Fibroblast of skin of left biceps (primary cell): ENCODE results near the gene PAN2.
A peak's percentile ranks its signal among the peaks of the same experiment; 100 is the strongest.
"Not testable (repeated sequence)": the region's sequence is repeated elsewhere in the genome, so short reads cannot be mapped to it uniquely, and the experiment has no call there.

Source experiments
- DNase-seq, 2 experiments: peaks; one replicate each; pipeline ENCODE4 v3.0.0-alpha.2; 2013; ENCODE audit warnings: low read depth in 2 of 2

PAN2 gene

DNA sequence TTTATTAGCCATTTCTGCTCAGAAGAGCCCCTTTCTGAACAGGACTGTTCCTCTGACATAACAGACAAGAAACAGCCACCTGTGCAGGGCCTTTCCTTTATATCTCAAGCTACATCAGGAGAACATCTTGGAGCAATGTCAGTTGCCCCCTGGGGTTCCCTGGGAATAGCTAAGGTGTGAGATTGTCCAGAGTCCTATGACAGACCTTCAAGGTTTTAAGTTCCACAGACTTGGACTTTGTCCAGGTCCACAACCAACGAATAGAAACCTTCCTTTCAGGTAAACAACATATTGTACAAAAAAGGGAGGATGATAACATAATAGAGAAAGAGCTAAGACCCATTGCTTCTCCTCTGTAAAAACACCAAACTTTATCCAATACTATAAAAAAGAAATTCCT is 7.8 kb upstream of the PAN2 start:
- DNase-seq: no peak

DNA sequence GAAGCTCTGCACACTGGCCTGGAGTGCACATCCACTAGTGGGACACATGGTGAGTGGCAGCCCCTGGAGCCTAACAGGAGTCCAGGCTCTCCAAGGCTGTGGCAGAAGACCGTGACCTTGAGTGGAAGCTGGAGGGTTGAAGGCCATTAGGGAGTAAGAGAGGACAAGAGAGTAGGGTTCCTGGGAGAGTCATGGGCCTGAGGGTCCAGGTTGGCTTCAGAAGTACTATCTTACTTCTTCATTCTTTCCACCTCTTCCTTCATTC is 5.3 kb upstream of the PAN2 start:
- DNase-seq: no peak

DNA sequence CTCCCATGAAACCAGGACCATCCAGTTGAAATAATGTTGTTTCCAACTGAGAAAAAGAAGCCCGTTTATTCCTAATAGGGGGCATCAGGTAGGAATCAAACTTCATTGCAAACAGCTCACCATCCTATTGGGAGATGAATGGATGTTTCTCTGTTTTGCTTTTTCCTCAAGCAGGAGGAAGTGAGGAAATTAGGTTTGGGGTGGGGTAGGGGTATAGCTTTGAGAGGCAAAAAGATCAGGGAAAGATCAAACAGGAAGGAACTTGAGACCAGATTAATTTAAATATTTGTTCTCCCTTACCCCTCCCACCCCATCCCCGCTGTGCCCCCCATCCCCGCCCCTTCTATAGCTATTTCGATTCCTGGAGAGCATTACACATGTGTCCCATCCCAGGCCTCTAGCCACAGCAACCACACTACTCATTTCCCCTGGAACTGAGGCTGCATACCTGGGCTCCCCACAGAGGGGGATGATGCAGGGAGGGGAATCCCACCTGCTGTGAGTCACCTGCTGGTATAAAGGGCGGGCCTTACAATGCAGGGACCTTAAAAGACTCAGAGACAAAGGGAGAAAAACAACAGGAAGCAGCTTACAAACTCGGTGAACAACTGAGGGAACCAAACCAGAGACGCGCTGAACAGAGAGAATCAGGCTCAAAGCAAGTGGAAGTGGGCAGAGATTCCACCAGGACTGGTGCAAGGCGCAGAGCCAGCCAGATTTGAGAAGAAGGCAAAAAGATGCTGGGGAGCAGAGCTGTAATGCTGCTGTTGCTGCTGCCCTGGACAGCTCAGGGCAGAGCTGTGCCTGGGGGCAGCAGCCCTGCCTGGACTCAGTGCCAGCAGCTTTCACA is 4.7 kb upstream of the PAN2 start, which contains the start of gene IL23A:
TSS of gene IL23A (plus strand) at position 577 of the 850 bp plus-strand sequence. CDS start at position 738, 161 bp downstream.
- no peak for DNase-seq

DNA sequence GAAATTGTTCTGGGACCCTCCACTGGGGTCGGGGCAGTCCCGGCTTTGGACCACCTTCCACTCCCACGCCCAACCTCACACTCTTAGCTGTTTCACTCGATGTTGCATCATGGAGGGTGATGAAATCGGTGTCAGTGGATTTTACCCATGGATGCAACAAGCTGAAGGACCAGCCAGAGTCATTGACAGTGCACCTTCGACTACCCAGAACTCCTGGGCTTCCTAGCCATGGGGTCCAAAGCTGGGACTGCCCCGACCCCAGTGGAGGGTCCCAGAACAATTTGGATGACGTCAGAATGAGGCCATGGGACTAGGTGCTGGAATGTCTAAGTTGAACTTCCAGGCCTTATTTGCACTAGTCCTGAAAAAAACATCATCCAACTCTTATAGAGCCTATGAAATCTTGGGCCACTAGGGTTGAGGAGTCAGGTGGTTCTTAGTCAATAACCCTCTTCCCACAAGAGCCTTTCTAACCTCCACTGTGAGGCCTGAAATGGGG is 4.0 kb upstream of the PAN2 start:
- DNase-seq: no peak

DNA sequence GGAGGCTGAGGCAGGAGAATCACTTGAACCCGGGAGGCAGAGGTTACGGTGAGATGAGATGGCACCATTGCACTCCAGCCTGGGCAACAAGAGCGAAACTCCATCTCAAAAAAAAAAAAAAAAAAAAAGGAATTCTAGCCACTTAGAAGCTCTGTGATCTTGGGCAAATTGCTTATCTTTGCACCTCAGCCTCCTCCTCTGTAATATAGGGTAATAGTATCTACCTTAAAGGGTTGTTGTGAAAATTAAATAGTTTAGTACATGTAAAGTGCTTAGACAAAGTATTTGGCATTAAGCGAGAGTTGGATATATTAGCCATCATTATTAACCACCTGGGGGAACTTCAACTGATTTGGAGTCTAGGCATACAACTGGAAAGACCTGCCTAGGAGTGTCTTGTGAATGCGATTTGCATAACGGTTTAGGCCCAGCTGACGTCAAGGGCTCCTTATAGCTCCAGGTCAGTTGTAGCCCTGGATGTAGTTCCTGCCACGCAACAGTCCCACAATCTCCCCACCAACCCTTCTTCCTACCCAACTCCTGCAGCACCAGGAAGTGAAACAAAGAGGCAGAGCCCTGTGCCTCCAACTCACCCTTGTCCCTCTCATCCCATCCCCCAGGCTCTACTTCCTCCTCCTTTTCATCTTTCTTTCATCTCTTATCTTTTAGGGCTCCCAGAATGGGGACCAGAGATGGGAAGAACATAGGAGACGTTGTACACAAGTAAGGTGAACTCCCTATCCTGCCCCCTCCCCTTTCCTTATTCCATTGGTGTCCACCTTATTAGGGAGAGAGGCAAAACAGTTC is 2.8 kb upstream of the PAN2 start:
- no peak for DNase-seq

DNA sequence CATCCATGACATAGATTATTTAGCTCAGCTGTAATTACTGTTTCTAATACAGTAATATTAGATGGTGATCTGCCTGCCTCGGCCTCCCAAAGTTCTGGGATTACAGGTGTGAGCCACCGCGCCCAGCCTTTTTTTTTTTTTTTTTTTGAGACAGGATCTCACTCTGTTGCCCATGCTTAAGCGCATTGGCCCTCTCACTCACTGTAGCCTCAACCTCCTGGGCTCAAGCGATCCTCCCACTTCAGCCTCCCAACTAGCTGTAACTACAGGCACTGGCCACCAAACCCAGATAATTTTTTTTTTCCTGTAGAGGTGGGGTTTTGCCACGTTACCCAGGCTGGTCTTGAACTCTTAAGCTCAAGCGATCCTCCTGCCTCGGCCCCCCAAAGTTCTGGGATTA is 1.7 kb upstream of the PAN2 start:
- not testable (repeated sequence) for DNase-seq

DNA sequence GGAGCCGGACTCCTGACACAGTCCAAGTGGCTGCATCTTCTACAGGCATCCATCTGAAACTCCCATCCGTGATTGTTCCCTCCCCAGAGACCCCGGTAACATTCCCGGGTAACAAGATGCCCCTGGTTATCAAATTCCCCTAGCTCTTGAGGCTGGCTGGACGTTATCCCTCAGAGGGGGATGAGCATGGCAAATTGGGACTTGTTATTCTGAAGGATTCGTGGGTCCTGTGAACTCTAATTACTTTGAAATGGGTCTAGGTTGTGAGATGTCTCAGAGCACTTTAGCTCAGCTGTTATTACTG is 642 bp upstream of the PAN2 start:
- DNase-seq: no peak

DNA sequence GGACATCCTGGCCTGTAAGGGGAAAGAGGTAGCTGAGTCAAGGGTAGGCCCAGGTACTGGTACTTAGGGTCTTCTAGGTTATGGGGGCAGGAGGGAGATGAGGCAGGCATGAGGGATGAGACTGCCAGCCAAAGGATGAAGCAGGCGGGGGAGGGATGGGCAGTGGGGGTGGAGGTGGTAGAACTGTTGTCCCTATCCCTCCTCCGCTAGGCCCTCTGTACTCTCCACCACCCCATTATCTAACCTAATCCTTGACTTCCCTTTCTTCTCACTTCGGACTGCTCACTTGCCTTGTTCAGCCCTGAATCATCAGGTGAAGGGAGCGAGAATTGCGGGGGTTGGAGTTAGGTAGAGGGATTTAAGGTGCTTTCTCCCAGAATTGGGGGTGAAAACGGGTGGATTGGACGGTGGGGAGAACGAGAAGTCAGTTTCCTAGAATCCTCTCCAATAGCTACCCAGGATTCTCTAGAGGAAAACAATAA is 562 bp downstream of the PAN2 start:
- no peak for DNase-seq

DNA sequence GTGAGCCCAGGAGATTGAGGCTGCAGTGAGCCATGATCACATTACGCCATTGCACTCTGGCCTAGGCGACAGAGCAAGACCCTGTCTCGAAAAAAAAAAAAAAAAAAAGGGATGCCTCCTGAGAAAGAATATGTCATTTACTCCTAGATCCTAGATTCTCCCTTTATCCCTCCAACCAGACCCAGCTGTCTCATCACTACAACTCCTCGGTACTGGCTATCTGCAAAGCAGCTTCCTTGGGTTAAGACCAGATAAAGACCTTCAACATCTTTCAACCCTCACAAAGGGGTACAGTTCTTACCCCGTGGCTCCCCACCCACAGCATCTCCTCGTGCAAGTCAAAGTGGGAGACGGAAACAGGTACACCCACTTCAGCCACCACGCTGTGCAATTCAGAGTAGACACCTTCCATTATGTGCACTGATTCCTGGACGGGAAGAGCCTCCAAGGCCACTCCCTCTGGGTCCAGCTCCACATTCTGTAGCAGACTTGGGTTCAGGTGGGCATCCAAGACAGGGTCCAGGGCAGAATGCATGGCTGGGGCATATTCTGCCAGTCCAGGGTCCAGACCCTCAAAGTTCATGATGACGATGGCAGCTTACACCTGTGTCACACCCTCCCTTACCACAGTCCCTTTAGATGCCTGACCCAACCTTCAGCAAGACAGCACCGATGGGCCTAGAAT is 1.1 kb downstream of the PAN2 start:
- DNase-seq: no peak

DNA sequence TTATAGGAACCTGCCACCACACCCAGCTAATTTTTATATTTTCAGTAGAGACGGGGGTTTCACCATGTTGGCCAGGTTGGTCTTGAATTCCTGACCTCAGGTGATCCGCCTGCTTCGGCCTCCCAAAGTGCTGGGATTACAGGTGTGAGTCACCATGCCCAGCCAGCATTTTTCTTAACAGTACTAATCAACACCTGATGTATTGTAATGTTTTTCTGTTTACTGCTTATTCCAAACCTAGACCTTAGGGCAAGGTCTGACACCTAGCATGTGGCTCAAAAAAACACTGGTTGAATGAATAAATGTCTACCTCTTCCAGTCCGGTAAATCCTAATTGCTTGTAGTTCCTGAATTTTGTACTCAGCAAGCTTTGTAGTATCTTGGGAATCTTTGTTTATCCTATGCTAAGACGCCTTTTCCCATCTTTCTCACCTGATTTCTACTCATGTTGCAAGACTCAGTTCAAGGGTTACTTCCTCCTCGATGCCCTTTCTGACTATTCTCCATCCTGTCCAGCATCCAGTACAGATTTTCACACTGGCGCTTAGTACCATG is 2.8 kb downstream of the PAN2 start:
- no peak for DNase-seq

DNA sequence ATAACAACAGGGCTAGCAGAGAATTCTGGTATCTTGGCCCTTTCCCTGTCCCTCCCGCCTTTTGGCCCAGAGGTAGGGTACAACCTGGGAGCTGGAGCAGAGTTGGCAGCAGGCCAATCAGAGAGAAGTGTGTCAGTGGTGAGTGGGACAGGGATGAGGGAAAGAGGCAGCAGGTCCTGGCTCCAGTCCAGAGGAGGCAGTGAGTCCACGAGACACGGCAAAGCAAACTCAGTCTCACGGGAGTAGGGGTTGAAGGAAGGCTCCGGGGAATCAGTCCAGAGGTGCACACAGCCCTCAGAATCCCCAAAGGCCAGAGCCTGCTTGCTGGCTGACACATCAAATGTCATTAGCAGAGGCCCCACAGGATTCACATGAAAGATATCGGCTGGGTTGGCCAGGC is 7.3 kb downstream of the PAN2 start:
- DNase-seq: no peak

DNA sequence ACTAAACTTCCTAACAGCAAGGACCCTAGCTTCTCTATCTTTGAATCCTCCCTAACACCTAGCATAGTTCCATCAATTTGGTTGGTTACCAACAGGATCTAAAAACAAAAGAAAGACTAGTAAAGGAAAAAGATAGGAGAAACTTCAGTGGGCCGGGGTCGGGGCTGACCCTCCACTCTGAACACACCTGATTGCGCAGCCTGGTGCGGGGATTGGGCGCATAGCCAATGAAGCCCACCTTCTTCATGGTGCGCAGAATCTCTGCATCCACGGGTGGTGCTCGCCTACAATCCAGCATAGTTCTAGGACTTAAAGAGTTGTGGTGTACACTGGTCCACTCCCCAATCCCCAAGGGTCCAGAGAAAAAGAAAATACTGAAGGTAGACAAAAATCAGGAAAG is 7.7 kb downstream of the PAN2 start:
- DNase-seq: no peak

DNA sequence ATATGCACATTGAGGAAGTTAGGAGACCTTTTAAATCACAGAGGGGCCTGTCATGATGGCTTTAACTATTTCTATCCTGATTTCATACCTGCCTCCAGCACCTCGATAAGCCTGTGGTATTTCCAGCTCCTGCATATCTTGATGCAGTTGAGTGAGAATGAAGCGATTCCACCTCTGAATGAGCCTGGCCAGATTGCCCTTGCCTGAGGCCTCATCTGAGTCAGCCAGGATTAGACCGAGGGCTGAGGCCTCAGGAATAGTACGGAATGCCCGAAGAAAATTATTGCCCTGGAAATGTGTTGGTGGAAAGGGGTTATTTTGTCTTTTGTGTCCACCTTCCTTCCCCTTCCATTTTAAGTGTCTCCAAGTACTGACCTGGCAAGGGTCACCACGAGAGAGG is 9.6 kb downstream of the PAN2 start:
- no peak for DNase-seq

DNA sequence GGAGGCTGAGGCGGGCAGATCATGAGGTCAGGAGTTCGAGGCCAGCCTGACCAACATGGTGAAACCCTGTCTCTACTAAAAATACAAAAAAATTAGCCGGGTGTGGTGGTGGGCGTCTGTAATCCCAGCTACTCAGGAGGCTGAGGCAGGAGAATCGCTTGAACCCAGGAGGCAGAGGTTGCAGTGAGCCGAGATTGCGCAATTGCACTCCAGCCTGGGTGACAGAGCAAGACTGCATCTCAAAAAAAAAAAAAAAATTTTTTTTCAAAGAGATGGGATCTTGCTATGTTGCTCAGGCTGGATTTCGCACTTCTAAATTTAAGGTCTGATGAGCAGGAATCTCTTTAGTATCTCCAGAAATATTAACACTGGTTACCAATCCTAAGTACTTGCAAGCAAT is 12.2 kb downstream of the PAN2 start:
- not testable (repeated sequence) for DNase-seq

DNA sequence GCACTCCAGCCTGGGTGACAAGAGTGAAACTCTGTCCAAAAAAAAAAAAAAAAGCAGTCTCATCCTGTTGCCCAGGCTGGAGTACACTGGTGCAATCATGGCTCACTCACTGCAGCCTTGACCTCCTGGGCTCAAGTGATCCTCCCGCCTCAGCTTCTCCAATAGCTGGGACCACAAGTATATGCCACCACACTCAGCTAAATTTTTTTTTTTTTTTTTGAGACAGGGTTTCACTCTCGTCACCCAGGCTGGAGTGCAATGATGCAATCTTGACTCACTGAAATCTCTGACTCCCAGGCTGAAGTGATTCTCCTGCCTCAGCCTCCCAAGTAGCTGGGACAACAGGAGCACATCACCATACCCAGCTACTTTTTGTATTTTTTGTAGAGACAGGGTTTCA is 12.8 kb downstream of the PAN2 start:
- no peak for DNase-seq

DNA sequence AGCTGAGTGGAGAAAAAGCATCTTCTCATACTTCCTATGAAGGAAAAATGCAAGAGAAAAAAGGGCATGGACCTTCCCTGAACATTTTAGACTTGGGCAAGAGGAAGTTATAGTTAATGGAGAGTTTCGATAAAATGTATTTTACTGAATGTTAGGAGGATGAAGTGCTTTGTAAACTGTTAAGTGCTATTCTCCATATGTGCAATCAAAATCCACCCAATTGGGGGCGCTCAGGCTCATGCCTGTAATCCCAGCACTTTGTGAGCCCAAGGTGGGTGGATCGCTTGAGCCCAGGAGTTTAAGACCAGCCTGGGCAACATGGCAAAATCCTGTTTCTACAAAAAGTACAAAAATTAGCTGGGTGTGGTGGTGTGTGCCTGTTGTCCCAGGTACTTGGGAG is 16.1 kb downstream of the PAN2 start:
- DNase-seq: no peak

DNA sequence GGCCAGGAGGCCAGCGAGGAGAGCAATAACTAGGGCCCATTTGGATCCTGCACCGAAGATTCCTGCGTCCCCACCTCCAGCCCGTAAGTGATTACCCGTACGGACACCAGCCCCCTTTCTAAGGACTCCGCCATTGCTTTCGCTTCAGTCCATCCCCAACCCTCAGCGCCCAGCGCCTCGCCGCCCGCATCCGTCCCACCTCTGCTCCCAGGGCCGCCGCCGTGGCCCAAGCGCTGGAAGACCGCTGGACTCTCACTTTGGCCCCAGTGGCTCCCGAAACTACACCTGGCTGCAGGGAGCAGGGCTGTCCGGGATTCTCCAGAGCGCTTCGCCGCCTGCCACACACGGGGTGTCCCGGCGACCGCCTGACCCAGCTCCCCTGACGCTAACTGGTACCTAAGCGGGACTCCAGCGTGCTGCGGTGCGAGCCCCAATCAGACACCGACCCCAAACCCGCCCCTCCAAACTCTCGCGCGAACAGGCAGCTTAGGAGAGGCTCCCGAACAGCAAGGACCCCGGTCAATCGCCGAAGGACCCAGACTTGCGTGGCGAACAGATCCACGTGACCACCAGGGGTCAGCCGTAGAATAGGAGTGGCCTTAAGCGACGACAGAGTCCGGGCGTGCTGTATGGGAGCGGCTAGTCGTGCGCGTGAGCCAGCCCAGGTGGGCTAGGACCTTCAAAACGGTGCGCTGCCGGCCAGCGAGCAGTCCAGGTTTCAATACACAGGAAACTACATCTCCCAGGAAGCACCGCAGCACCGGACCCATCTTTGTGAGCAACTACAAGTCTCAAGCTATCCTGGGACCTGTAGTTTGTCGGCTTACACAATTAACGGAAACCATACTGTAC is 18.0 kb downstream of the PAN2 start, which contains the start of gene CNPY2:
TSS of gene CNPY2 (minus strand) at position 367 of the 852 bp plus-strand sequence. CDS start 771 bp downstream, outside the sequence.
- DNase-seq: peak; percentile 86 to 87

DNA sequence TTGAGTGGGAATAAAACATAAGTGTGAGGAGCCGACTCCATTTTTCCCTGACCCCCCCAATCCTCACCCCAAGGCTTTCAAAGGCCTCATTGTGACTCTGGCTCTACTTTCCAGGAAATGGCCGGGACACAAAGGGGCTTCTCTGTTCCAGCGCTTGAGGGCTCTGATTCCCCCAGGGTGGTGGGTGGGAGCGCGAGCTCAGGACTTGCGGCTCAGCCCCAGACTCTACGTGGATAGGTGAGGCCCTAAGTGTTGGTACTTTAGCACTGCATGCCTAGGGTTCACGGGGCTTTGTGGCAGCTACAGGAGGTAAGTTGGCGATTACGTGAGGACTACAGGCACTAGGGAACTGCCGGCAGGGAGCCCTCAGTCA is 18.6 kb downstream of the PAN2 start:
- DNase-seq: no peak

DNA sequence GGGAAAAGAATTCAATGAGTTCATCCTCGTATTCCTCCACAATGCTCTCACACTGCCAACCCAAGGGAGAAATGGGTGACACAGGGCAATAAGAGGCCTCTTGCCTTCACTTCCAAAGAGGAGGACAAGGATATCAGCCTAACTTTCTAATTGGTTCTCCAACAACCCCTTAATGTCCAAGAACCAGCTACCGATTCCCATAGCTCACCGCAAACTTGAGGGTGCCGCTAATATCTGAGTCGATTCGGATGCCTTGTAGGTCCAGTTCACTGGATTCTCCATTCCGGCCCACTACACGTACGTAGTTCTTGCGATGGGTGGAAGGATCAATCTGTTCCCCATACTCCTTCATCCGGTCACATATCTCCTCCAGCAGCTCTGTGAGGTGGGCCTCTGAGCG is 22.8 kb downstream of the PAN2 start:
- no peak for DNase-seq

DNA sequence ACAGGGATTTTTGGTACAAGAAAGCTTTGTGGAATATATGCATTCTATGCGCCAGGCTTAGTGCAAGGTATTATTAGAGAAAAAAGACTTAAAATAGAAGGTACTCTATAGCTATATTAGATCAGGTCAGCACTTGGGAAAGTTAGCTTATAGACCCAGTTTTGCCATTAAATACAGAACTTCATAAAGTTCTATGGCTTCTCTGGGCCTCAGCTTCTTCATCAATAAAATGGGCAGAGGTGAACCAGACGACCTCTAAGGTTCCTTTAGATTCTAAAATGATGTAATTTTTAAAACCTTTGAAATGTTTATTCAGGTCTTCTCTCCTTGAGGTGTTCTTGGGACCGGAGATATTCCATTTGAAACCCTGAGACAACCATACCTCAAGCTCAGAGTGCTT is 25.1 kb downstream of the PAN2 start:
- DNase-seq: no peak
